ENCODE data around the gene NUDCD3.

Gene NUDCD3

GRCh38 chr7:44434201-44434600, 56.3 kb downstream of the NUDCD3 start:
- Histone ChIP-seq H3K27ac (ENCODE audit: low read depth, low read length) (no peak overlapping the region), H3F3A (ENCODE audit: control insufficient read depth, insufficient read depth) (peaks cover 17% of the 10 kb centered on the region; the same call in 1 of the 2 replicates), H3K4me2 (ENCODE audit: low read length) (no peak overlapping the region), H3K4me1 (ENCODE audit: control insufficient read depth, low read length) (peaks cover 57% of the 10 kb centered on the region), H3K27me3 (ENCODE audit: control insufficient read depth, low read length) (no peaks in the 10 kb centered on the region), H3K4me3 (ENCODE audit: low read length) (no peak overlapping the region), H3K9me3 (ENCODE audit: control insufficient read depth, insufficient read depth, low read length) (no peaks in the 10 kb centered on the region), H3K9me2 (replicated peaks; ENCODE audit: control insufficient read depth, low read length) (no peaks in the 10 kb centered on the region), H3K79me2 (ENCODE audit: control insufficient read depth, low read length) (peaks cover 89% of the 10 kb centered on the region), H4K20me1 (ENCODE audit: control insufficient read depth, insufficient read depth, low read depth, low read length) (no peaks in the 10 kb centered on the region), H3K36me3 (ENCODE audit: control insufficient read depth, low read length) (peaks cover 33% of the 10 kb centered on the region)
- TF ChIP-seq CTCF (IDR thresholded peaks at IDR 0.05; ENCODE audit: low read depth, low read length, poor library complexity, severe bottlenecking) (no peak), EZH2phosphoT487 (IDR thresholded peaks at IDR 0.05; ENCODE audit: borderline replicate concordance, low read length) (no peak)

- H3F3A ChIP-seq (ENCODE audit: control insufficient read depth, insufficient read depth) = peaks cover 17% of the 10 kb centered on the region; the same call in 1 of the 2 replicates
- H3K9me3 ChIP-seq (ENCODE audit: control insufficient read depth, insufficient read depth, low read length) = no peaks in the 10 kb centered on the region
- TF ChIP-seq EZH2phosphoT487 (IDR thresholded peaks at IDR 0.05; ENCODE audit: borderline replicate concordance, low read length) = no peak
- TF ChIP-seq CTCF (IDR thresholded peaks at IDR 0.05; ENCODE audit: low read depth, low read length, poor library complexity, severe bottlenecking) = no peak
- H3K4me3 ChIP-seq (ENCODE audit: low read length) = peak overlapping the region; percentile 62; the same call in 1 of the 2 replicates
- peaks cover 89% of the 10 kb centered on the region for H3K79me2 ChIP-seq (ENCODE audit: control insufficient read depth, low read length)
- H3K4me1 ChIP-seq (ENCODE audit: control insufficient read depth, low read length) = peaks cover 64% of the 10 kb centered on the region
- H3K27ac ChIP-seq (ENCODE audit: low read depth, low read length) = peak overlapping the region; percentile 86
- H3K27me3 ChIP-seq (ENCODE audit: control insufficient read depth, low read length) = no peaks in the 10 kb centered on the region
- H4K20me1 ChIP-seq (ENCODE audit: control insufficient read depth, insufficient read depth, low read depth, low read length) = no peaks in the 10 kb centered on the region
- no peaks in the 10 kb centered on the region for H3K9me2 ChIP-seq (replicated peaks; ENCODE audit: control insufficient read depth, low read length)
- peaks cover 36% of the 10 kb centered on the region for H3K36me3 ChIP-seq (ENCODE audit: control insufficient read depth, low read length)
- peak overlapping the region; percentile 89 for H3K4me2 ChIP-seq (ENCODE audit: low read length)
Observed at GRCh38 chr7:44433255-44434022, 57.0 kb downstream of the NUDCD3 start.

- peaks cover 93% of the 10 kb centered on the region for H3K79me2 ChIP-seq (ENCODE audit: control insufficient read depth, low read length)
- no peak for TF ChIP-seq CTCF (IDR thresholded peaks at IDR 0.05; ENCODE audit: low read depth, low read length, poor library complexity, severe bottlenecking)
- TF ChIP-seq EZH2phosphoT487 (IDR thresholded peaks at IDR 0.05; ENCODE audit: borderline replicate concordance, low read length) = no peak
- H3K27me3 ChIP-seq (ENCODE audit: control insufficient read depth, low read length) = no peaks in the 10 kb centered on the region
- H3K27ac ChIP-seq (ENCODE audit: low read depth, low read length) = peak overlapping the region; percentile 86
- H3K9me3 ChIP-seq (ENCODE audit: control insufficient read depth, insufficient read depth, low read length) = no peaks in the 10 kb centered on the region
- peaks cover 72% of the 10 kb centered on the region for H3K4me1 ChIP-seq (ENCODE audit: control insufficient read depth, low read length)
- no peaks in the 10 kb centered on the region for H4K20me1 ChIP-seq (ENCODE audit: control insufficient read depth, insufficient read depth, low read depth, low read length)
- peaks cover 16% of the 10 kb centered on the region; the same call in 1 of the 2 replicates for H3F3A ChIP-seq (ENCODE audit: control insufficient read depth, insufficient read depth)
- H3K36me3 ChIP-seq (ENCODE audit: control insufficient read depth, low read length) = peaks cover 42% of the 10 kb centered on the region
- peak overlapping the region; percentile 89 for H3K4me2 ChIP-seq (ENCODE audit: low read length)
- H3K9me2 ChIP-seq (replicated peaks; ENCODE audit: control insufficient read depth, low read length) = no peaks in the 10 kb centered on the region
- peak overlapping the region; percentile 62 for H3K4me3 ChIP-seq (ENCODE audit: low read length)
Observed at GRCh38 chr7:44432381-44432977, 58.0 kb downstream of the NUDCD3 start.
